GM11168 (cell line): ENCODE measurements around the gene MDM4.

Experiments used
- in situ Hi-C: fragments of 300-500 bp; cut with MboI; formaldehyde crosslinking; loops from one replicate; pipeline ENCODE4 v1.12.0; 2022; ENCODE audit warnings: low sequenced_read_pairs; ENCODE audit not compliant: unreplicated experiment

Gene MDM4, protein sequence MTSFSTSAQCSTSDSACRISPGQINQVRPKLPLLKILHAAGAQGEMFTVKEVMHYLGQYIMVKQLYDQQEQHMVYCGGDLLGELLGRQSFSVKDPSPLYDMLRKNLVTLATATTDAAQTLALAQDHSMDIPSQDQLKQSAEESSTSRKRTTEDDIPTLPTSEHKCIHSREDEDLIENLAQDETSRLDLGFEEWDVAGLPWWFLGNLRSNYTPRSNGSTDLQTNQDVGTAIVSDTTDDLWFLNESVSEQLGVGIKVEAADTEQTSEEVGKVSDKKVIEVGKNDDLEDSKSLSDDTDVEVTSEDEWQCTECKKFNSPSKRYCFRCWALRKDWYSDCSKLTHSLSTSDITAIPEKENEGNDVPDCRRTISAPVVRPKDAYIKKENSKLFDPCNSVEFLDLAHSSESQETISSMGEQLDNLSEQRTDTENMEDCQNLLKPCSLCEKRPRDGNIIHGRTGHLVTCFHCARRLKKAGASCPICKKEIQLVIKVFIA

DNA sequence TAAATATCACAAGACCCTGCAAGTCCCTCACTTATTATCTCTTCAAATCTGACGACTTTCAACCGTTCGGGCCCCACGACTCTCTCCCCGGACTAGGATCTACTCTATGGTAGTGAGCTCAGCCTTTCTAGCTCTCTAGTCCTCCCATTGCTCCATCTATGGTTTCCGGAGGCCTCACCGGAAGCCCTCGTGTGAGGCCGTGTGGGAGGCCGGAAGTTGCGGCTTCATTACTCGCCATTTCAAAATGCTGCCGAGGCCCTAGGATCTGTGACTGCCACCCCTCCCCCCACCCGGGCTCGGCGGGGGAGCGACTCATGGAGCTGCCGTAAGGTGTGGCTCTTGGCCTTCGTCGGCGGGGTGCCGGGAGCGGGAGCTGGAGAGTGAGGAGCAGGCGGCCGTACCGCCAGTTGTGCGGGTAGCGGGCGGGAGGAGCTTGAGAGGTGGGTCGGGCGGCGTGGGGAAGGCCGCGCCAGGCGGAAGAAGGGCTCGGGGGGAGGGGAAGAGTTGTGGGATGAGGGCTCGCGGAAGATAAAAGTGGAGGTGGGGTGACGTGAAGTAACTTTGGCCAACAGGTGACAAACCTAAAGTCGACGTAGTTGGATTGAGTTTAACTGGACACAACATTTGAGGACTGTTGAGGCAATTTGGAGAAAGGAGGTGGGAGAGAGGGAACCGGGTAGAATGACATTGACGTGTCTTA is at the start of gene MDM4:
Gene MDM4 (plus strand): TSS at position 227 of the 700 bp plus-strand sequence. CDS start 9,113 bp downstream, outside the sequence.
- in situ Hi-C loops, result no loop called here

DNA sequence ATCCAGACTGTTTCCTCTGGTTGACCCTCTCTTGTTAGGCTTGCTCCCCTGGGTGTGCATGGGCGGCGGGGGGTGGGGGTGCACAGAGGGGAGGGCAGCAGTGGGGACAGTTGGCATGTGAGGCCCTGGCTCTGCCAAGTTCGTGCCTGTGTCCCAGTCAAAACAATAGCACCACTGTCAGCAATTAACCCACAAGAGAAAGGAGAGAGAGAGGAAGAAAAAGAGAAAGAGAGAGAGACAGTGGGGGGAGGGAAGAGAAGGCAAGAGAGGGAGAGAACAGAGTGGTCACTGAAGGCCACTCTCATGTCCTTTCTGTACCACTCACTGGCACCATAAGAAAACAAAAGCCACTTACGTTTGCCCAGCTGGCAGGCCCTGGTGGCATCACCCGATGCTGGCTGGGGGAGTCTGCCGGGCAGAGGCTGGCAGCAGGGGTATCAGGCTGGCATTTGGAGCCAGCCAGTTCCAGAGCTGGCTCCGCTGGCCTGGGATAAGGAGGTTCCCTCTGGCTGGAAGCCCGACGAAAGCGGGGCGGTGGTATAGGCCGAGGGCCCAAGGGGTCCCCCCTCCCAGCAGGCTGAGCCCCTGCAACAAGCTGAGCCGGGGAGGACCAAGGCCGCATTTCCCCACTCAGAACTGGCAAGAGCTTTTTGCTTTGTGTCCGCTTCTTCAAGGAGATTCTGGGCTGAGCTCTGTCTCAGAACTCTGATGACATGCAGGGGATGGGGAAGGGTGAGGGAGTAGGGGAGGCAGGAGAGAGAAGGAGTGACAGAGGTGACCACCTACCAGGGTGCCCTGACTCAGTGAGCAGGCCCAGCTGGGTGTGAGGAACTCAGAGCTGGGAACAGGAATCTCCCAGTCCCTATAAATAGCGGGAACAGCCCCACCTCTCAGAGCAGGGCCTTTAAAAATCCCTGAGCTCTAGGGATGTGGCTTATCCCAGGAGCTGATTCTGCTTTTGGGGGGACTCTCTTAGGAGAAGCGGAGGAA is 49.5 kb upstream of the MDM4 start:
- in situ Hi-C loops, result no loop called here

DNA sequence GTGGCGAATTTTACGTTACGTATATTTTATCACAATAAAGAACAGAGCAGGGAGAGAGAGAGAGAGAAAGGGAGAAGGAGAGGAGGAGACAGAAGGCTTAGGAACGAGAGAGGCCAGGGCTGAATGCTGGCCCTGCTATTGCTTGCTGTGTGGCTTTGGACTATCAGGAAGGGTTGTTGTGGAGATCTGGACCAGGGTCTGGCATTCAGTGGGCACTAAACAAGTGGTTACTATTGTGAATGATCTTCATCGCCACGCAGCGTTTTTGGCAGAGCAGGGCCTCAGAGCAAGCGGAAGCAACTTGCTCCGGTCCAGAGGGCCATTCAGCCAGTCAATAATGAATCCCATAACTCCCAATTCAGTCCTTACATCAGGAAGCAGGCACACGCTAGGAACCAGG is 48.0 kb upstream of the MDM4 start:
- in situ Hi-C loops, result no loop called here

DNA sequence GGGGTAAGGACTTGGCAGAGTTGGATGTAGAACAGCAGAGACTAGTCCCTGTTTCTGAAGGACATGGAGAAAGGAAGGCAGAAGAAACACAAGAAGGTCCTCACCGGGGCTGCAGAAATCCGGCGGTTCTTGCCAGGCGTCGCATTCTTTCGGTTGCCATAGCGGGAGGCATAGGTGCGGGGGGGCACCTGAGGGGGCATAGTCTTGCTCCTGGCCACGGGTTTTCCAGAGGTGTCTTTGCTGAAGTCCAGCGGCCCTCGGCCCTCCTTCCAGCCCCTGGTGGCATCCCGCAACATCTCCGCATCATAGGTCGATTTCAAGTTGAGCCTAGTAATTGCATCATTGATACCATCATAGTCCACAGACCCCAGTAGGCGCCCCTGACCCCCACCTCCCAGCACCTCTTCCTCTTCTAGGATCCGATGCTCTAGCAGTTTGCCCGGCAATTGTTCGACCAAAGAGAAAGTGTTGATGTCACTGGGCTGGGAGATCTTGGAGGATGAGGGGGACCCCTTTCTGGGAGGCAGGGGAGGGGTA is 47.4 kb upstream of the MDM4 start:
- in situ Hi-C loops, result no loop called here

DNA sequence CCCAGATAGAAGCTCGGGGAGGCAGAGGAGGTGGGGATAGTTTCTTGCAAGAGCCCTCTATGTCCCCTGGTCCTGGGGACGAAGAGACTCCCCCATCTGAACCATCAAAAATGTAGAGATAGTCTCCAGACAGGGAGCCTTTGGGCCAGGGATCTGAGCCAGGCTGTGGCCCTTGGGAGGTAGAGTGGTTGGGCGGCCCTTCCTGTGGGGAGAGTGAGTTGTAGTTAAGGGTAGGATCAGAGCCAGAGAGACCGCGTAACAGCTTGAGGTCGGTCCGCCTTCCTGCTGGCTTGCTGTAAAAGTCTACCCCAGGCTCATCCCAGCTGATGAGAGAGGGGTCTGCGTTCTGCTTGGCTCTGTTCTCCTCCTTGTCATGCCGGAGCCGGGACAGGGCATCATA is 46.9 kb upstream of the MDM4 start:
- in situ Hi-C loops, result no loop called here

DNA sequence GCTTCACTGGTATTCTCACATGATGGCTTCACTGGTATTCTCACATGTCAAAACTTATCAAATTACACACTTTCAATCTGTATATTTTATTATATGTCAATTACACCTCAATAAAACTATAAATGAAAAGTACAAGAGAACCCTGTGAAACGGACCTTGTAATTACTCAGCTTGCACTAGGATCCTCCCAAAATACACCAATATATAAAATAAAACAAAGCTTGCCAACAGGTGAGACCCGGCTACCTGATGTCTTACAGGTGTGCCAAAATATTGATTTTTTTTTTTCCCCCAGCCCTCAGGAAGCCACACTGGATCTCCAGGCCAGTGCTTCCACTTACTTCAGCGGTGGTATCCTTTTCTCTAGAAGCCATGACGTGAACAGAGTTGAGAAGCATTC is 44.5 kb upstream of the MDM4 start:
- in situ Hi-C loops, result no loop called here

DNA sequence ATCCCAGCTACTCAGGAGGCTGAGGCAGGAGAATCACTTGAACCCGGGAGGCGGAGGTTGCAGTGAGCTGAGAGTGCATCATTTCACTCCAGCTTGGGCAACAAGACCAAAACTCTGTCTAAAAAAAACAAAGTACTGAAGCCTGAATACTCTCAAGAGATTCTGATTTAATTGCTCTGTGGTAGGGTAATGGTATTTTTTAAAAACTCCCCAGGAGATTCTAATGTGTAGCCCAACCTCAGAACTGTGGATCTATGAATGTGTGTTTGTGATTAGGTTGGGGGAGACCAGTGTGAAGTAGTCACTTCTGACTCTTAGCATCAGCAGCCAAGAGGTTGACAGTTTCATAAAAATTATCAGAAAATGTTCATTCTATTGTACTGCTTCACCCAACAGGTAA is 43.5 kb upstream of the MDM4 start:
- in situ Hi-C loops, result no loop called here

DNA sequence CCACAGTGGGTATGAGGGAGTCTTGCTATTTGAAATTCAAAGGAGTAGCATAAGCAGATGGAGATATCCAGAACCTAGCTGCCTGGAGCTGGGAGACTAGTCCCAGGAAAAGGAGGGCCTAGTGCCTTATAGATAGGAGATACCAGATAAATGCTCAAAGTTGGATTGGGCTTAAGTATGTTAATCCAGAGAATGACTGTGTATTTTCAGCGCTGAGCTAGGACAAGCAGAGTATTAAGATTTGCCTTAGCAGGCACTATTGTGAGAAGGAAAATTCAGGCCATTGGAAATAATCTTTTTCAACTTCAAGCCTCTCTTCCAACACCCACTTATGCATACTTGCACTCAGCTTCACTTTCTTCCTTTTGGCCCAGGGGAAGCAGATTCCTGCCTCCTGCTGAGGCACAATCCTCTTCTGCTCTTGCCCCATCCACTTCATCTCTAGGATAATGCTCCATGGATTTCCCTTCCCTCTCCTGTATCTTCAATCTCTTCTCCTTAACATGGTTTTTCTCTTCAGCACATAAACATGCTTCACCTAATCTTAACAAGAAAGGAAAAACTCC is 42.7 kb upstream of the MDM4 start:
- in situ Hi-C loops, result no loop called here

DNA sequence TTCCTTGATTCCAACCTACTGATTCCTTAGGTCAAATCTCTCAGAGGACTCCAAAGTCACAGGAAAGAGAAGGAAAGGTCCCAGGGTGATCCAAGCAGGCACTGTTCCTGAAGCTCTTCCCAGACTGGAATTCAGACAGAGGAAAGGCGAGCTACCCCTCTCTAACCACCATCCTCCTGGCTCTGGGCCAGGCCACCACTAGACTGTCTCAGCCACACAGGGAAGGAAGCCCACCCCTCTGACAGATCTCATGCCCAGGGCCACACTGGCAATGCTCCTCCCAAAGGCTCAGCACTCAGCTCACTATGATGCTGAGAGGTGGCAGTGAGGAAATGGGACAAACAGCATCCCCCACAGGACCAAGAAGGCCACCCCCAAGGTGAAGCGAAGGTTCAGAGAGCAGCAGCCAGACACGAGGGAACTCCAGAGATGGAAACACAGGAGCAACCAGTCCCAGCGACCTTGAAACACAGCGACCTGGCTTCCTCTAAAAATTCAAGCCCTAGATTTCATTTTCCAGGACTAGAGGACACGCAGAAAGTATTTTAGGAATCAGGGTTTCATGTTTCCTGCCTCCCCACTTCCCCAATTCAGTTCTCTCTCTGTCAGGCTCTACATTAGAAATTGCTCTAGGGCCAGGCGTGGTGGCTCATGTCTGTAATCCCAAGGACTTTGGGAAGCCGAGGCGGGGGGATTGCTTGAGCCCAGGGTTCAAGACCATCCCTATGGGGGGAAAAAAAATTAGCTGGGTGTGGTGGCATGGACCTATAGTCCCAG is 40.4 kb upstream of the MDM4 start:
- in situ Hi-C loops, result no loop called here

DNA sequence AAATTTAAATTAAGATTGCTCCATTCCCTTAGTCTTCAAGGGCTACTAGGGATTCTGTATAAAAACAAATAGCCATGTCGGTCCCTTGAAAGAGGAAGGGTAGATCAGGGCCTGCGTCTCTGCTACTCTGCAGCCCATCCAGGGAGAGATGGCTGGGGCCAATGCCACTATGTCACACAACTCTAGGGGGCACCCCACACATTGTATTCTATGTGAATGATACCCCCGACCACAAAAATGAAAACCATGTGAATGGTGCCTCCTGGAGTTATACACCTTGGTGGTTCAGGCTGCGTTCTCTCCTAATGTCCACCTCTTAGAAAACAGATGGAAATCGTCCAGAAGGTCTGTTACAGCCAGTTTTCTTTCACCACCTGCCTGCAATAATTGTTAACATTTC is 39.6 kb upstream of the MDM4 start:
- in situ Hi-C loops, result no loop called here

DNA sequence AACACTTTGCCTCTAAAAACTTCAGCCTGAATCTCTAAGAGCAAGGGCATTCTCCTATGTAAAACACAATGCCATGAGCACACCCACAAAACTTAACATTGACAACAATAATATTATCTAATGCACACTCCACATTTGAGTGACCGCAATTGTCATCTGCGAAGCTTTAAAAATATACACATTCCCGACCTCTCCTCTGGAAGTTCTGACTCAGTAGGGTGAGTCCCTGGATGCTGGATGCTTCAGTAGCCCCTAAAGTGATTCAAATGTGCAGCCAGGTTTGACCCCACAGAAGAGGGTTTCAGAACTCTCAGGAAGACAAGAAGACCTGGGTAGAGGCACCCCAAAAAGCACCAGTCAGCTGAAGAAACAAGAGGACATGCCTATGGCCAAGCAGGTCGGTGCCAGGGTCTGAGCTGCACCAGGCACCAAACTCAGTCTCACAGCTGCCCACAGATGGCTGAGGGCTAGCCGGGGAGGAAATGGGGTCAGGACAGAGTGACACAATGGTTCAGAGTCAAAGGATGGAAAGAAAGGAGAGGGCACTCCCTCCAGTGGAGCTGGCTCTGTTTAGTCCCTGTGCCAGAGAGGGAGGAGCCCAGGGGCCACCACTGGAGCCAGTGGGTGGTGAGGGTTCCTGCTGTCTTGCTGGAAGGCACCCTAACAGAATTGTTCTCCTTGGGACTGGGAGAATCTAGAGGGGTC is 39.0 kb upstream of the MDM4 start:
- in situ Hi-C loops, result no loop called here

DNA sequence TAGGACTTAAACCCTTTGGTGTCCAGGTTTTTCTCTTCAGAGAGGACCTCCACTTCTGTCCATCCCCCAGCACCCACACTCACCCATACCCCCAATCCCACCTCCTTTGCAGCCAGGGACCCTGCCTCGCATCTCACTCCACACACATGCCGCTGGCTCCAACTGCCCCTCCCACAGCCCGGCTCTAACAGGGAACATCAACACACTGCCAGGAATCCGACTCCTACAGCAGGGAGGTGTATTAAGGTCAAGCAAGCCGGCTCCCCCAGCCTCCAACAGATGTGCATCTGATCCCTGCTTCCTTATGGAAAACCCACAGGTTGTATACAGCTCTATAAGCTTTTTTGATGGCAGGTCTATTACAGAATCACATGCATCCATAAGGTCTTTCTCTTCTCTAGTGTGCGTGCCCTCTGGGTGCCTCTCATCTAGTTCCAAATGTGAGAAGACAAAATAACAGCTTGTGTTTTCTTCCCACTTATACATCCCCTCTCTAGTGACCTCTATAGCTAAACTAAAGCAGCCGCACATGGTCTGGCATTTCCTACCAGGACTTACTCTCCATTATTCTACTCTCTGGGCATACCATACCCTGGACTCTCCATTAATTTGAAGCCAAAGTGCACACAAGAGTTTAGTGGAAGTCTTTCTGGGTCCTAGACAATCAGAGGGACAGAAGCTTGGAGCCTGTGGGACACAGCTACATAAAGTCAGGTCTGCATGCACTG is 37.9 kb upstream of the MDM4 start:
- in situ Hi-C loops, result no loop called here

DNA sequence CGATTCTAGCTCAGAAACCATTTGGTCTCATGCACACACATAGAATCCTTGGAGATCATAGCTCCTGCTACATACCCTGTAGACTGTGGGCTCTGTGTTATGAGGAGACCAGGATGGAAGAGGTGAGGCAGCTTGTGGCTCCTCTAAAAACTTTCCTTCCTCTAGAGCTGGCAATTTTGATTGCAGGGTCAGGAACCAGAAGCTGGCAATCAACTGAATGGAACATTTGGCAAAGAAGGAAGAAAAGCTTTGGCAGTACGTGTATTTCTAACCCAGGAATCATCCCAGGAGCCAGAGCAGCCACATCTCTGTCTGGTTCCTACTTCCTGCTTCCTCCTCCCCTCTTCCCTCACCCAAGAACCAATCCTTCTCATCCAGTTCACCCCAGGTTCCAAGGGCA is 37.3 kb upstream of the MDM4 start:
- in situ Hi-C loops, result no loop called here

DNA sequence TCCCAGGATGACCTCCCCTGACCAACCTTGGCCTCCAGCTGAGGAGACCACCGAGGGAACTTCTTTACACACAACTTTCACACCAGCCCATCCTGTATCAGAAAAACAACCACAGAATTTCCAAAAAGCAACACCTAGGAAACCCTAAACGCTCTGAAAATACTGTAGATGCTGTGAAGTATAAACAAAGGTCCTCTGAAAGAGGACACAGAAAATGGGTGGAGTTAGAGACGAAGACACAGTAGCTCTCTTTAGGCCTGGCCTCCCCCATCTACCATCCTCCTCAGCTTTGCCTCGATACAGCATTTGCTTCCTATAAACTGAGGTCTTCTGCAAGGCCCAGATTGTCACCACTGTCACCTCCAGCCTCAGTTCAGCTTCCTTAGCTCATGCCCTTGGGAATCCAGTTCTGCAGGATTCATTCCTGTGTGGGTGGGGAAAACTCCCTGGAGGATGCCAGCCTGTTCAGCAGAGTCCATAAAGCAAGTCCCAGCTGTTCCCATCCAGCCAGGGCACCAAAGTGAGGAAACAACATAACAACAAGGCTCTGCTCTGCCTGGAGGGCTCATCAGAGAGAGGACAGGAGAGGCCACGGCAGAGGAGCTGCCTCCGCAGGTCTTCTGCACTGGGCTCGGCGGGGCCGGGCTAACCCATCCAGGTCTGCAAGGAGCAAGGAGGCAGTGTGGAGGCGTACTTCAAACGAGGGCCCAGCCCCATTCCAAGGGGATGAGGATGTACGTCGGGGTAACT is 36.6 kb upstream of the MDM4 start:
- in situ Hi-C loops, result no loop called here

DNA sequence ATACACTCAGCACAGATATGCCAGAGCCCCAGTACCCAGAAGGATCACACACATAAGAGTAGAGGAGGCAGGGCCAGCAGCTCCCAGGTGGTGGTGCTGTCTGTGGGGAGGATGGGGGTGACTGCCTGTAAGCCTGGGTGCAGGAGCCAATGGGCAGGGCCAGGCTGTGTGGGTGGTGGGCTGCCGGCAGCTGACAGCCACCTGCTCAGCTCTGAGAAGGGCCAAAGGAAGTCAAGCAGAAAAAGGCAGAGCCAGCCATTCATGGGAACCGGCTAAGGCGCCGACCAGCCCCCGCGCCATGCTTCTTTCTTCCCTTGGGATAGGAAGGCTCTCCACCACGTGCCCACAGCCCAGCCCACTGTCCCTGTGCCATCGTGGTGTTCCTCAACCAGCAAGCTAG is 35.7 kb upstream of the MDM4 start:
- in situ Hi-C loops, result no loop called here

DNA sequence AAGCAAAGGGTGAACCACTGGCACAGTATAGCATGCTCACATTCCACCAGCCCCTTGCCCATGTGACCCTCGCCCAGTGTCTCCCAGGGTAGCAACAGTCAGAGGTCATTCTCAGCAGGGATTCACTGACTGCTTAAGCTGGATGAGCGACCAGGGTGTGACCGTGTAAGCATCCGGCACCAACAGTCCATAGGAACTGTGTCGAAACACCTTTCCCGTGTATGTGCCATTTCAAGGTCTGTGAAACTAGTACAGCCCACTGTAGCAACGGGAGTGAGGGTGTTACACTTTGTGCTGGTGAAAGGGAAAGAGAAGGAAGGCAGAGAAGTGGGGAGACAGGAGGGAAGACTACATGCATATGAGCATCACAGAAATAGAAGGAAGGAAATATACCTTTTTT is 32.4 kb upstream of the MDM4 start:
- in situ Hi-C loops, result no loop called here
